ENCODE measurements around the gene SLC25A24. TPM values are rescaled to one million over a fixed set of nuclear protein-coding genes. Genes with fewer than 3 reads are reported as not detected.
"Not testable (repeated sequence)": the region's sequence is repeated elsewhere in the genome, so short reads cannot be mapped to it uniquely, and the experiment has no call there.

Gene SLC25A24
- total and polyA plus RNA-seq, 4 experiments from 2014 or later, result 17.3 to 23.1 (median 18.9) TPM

DNA sequence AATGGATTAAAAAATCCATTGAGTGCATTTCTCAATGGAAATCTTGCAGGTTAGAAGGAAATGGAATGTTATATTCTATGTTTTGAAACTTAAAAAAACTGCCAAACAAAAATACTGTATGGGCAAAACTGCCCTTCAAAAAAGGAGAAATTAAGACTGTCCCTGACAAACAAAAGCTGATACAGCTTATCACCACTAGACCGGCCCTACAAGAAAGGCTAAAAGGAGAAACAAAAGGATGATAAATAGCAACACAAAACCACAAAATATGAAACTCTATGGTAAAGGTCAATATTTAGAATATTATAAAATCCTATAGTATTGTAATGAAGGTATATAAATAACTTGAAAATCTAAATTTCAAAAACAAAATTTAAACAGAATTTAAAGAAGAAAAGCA lies 60.0 kb downstream of the SLC25A24 start:
- intact Hi-C loops (cut with micrococcal nuclease), result no loop called here
- Mint-ChIP-seq H3K9me3 (peaks cover 0 to 2% (median 0%) of the 10 kb centered on the region in 8 donors), H3K27me3 (no peaks in the 10 kb centered on the region), H3K36me3 (peaks cover 55 to 73% of the 10 kb centered on the region in 2 donors), H3K4me1 (peaks cover 0 to 1% (median 0%) of the 10 kb centered on the region in 4 donors), H3K4me3 (no peak overlapping the region), H3K27ac (no peak overlapping the region)
- DNase-seq, result no peak
- ChIA-PET POLR2A (ENCODE audit: partially characterized antibody) (no interaction called here), CTCF (ENCODE audit: partially characterized antibody) (interaction anchor here (1.2 kb wide), 1 partner anchor 15 kb away, joined by 3 read pairs; no protein-coding TSS in a partner anchor)
- H3K27me3 ChIP-seq (ENCODE audit: insufficient read depth, low read length), result no peaks in the 10 kb centered on the region
- H3K4me3 ChIP-seq (ENCODE audit: low read length in 2 of 2), result no peak overlapping the region
- no peak overlapping the region for H3K27ac ChIP-seq (ENCODE audit: low read depth, low read length)
- H3K9me3 ChIP-seq (ENCODE audit: control insufficient read depth in 1 of 2, low read length in 2 of 2), result no peaks in the 10 kb centered on the region
- H3K36me3 ChIP-seq (ENCODE audit: insufficient read depth, low read length), result peaks cover 11% of the 10 kb centered on the region
- H3K4me1 ChIP-seq (ENCODE audit: insufficient read depth, low read length), result no peaks in the 10 kb centered on the region

DNA sequence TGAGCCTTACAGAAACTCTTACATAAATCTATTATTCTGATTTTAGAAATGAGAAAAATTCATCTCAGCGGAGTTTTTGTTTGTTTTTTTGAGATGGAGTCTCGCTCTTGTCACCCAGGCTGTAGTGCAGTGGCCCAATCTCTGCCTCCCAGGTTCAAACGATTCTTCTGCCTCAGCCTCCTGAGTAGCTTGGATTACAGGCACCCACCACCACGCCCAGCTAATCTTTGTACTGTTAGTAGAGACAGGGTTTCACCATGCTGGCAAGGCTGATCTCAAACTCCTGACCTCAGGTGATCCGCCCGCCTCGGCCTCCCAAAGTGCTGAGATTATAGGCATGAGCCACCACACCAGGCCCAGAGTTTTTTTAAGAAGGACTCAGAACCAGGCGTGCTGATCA lies 60.6 kb downstream of the SLC25A24 start:
- CTCF ChIA-PET (ENCODE audit: partially characterized antibody); intact Hi-C loops (cut with micrococcal nuclease); H3K4me3 ChIP-seq (ENCODE audit: low read length in 2 of 2); H3K4me3 Mint-ChIP-seq; H3K27me3 ChIP-seq (ENCODE audit: insufficient read depth, low read length); H3K4me1 ChIP-seq (ENCODE audit: insufficient read depth, low read length); POLR2A ChIA-PET (ENCODE audit: partially characterized antibody); H3K27me3 Mint-ChIP-seq; H3K27ac Mint-ChIP-seq; DNase-seq; H3K9me3 Mint-ChIP-seq; H3K4me1 Mint-ChIP-seq; H3K9me3 ChIP-seq (ENCODE audit: control insufficient read depth in 1 of 2, low read length in 2 of 2); H3K27ac ChIP-seq (ENCODE audit: low read depth, low read length): not testable (repeated sequence)
- H3K36me3 Mint-ChIP-seq, result peaks cover 51 to 70% of the 10 kb centered on the region in 2 donors
- peaks cover 11% of the 10 kb centered on the region for H3K36me3 ChIP-seq (ENCODE audit: insufficient read depth, low read length)

DNA sequence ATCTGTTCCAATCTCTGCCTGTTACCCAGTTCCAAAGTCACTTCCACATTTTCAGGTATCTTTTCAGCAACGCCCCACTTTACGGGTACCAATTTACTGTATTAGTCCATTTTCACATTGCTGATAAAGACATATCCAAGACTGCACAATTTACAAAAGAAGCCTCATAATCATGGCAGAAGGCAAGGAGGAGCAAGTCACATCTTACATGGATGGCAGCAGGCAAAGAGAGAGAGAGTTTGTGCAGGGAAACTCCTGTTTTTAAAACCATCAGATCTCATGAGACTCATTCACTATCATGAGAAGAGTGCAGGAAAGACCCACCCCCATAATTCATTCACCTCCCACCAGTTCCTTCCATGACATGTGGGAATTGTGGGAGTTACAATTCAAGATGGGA lies 67.0 kb downstream of the SLC25A24 start:
- H3K4me1 ChIP-seq (ENCODE audit: insufficient read depth, low read length); H3K27me3 ChIP-seq (ENCODE audit: insufficient read depth, low read length); H3K9me3 ChIP-seq (ENCODE audit: control insufficient read depth in 1 of 2, low read length in 2 of 2); intact Hi-C loops (cut with micrococcal nuclease); POLR2A ChIA-PET (ENCODE audit: partially characterized antibody); H3K27ac ChIP-seq (ENCODE audit: low read depth, low read length); DNase-seq; H3K36me3 ChIP-seq (ENCODE audit: insufficient read depth, low read length); H3K27ac Mint-ChIP-seq; H3K9me3 Mint-ChIP-seq; H3K4me1 Mint-ChIP-seq; H3K4me3 Mint-ChIP-seq; H3K27me3 Mint-ChIP-seq; H3K4me3 ChIP-seq (ENCODE audit: low read length in 2 of 2): not testable (repeated sequence)
- H3K36me3 Mint-ChIP-seq, result peaks cover 25 to 55% of the 10 kb centered on the region in 2 donors
- CTCF ChIA-PET (ENCODE audit: partially characterized antibody), result interaction anchor here (1.0 kb wide), 1 partner anchor 351 kb away, joined by 3 read pairs; no protein-coding TSS in a partner anchor

DNA sequence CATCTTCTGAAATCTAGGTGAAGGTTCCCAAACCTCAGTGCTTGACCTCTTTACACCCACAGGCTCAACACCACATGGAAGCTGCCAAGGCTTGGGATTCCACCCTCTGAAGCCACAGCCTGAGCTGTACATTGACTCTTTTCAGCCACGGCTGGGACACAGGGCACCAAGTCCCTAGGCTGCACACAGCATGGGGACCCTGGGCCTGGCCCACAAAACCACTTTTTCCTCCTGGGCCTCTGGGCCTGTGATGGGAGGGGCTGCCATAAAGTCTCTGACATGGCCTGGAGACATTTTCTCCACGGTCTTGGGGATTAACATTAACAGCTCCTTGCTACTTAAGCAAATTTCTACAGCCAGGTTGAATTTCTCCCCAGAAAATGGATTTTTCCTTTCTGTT lies 67.8 kb downstream of the SLC25A24 start:
- intact Hi-C loops (cut with micrococcal nuclease); H3K9me3 ChIP-seq (ENCODE audit: control insufficient read depth in 1 of 2, low read length in 2 of 2); H3K4me1 Mint-ChIP-seq; H3K27me3 ChIP-seq (ENCODE audit: insufficient read depth, low read length); DNase-seq; H3K9me3 Mint-ChIP-seq; H3K4me1 ChIP-seq (ENCODE audit: insufficient read depth, low read length); CTCF ChIA-PET (ENCODE audit: partially characterized antibody); H3K27ac ChIP-seq (ENCODE audit: low read depth, low read length); H3K27me3 Mint-ChIP-seq; POLR2A ChIA-PET (ENCODE audit: partially characterized antibody); H3K4me3 Mint-ChIP-seq; H3K27ac Mint-ChIP-seq; H3K4me3 ChIP-seq (ENCODE audit: low read length in 2 of 2); H3K36me3 ChIP-seq (ENCODE audit: insufficient read depth, low read length): not testable (repeated sequence)
- peaks cover 20 to 47% of the 10 kb centered on the region in 2 donors for H3K36me3 Mint-ChIP-seq

DNA sequence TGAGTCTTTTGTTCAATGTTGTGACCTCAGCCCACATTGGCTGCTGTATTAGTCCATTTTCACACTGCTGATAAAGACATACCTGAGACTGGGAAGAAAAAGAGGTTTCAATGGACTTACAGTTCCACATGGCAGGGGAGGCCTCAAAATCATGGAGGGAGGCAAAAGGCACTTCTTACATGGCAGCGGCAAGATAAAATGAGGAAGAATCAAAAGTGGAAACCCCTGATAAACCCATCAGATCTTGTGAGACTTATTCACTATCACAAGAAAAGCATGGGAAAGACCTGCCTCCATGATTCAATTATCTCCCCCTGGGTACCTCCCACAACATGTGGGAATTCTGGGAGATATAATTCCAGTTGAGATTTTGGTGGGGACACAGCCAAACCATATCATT lies 68.9 kb downstream of the SLC25A24 start:
- POLR2A ChIA-PET (ENCODE audit: partially characterized antibody), result not testable (repeated sequence)

DNA sequence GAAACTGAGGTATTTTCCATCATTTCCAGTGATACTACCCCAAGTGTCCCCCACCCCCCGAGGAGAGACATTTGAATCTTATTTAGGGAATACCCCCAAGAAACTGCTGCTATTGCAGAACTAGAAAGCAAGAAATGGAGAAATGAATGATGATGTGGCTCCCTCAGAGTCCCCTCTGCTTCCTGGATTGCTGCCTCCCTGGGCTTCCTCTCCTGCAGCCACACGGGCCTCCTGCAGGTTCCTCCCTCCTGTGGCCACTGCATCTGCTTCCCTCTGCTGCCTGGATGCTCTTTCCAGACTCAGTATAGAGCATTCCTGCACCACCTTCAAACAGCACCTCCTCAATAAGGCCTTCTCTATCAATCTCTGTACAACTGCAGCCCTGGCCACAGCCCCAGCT lies 69.3 kb downstream of the SLC25A24 start:
- H3K4me3 Mint-ChIP-seq, result no peak overlapping the region
- peaks cover 0 to 4% (median 0%) of the 10 kb centered on the region in 8 donors for H3K9me3 Mint-ChIP-seq
- H3K36me3 Mint-ChIP-seq, result peaks cover 16 to 34% of the 10 kb centered on the region in 2 donors

More for the DNA sequence above, 68.9 kb downstream of the SLC25A24 start:
- H3K4me3 Mint-ChIP-seq; DNase-seq; CTCF ChIA-PET (ENCODE audit: partially characterized antibody); H3K27me3 Mint-ChIP-seq; H3K4me1 ChIP-seq (ENCODE audit: insufficient read depth, low read length); H3K27me3 ChIP-seq (ENCODE audit: insufficient read depth, low read length); intact Hi-C loops (cut with micrococcal nuclease); H3K9me3 Mint-ChIP-seq; H3K36me3 ChIP-seq (ENCODE audit: insufficient read depth, low read length); H3K9me3 ChIP-seq (ENCODE audit: control insufficient read depth in 1 of 2, low read length in 2 of 2); H3K4me1 Mint-ChIP-seq; H3K27ac ChIP-seq (ENCODE audit: low read depth, low read length); H3K4me3 ChIP-seq (ENCODE audit: low read length in 2 of 2): not testable (repeated sequence)
- Mint-ChIP-seq H3K36me3 (peaks cover 16 to 37% of the 10 kb centered on the region in 2 donors), H3K27ac (peak overlapping the region in 3 of 7 donors; percentile 3 to 24 (median 7))

DNA sequence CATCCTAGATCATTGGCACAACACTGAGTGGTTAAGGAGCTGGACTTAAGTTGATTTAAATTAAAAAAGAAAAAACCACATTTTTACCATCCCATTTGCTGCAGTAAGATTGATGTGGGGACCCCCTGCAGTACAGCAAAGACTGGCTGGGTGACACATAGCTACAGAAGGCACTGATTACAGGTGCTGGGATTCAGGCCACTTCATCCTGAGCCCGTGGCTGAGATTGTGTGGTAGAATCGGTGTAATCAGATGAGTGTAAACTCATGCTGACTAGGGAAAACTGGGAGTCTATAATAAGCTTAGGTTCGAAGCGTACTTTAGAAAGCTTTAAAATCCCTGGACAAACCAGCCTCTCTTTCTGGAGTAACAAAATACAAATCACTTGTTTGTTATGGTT lies 70.1 kb downstream of the SLC25A24 start:
- Mint-ChIP-seq H3K36me3 (peaks cover 12 to 27% of the 10 kb centered on the region in 2 donors), H3K4me3 (no peak overlapping the region), H3K27me3 (no peaks in the 10 kb centered on the region), H3K9me3 (peaks cover 0 to 4% (median 0%) of the 10 kb centered on the region in 8 donors), H3K27ac (no peak overlapping the region), H3K4me1 (peaks cover 0 to 8% (median 5%) of the 10 kb centered on the region in 4 donors)
- Histone ChIP-seq H3K36me3 (ENCODE audit: insufficient read depth, low read length) (no peaks in the 10 kb centered on the region), H3K4me1 (ENCODE audit: insufficient read depth, low read length) (no peaks in the 10 kb centered on the region), H3K27ac (ENCODE audit: low read depth, low read length) (no peak overlapping the region), H3K9me3 (ENCODE audit: control insufficient read depth in 1 of 2, low read length in 2 of 2) (no peaks in the 10 kb centered on the region), H3K4me3 (ENCODE audit: low read length in 2 of 2) (no peak overlapping the region), H3K27me3 (ENCODE audit: insufficient read depth, low read length) (no peaks in the 10 kb centered on the region)
- CTCF ChIA-PET (ENCODE audit: partially characterized antibody), result interaction anchor here (1.0 to 14.0 kb wide), 2 partner anchors 10 to 348 kb away, joined by 4 to 614 read pairs; no protein-coding TSS in a partner anchor
- intact Hi-C loops (cut with micrococcal nuclease), result no loop called here
- no peak for DNase-seq
- POLR2A ChIA-PET (ENCODE audit: partially characterized antibody), result interaction anchor here (0.6 kb wide), 1 partner anchor 12 kb away, joined by 3 read pairs; no protein-coding TSS in a partner anchor

More for the DNA sequence above, 69.3 kb downstream of the SLC25A24 start:
- no peak overlapping the region for H3K27ac ChIP-seq (ENCODE audit: low read depth, low read length)
- Mint-ChIP-seq H3K27ac (peak overlapping the region in 5 of 7 donors; percentile 3 to 88 (median 12)), H3K4me1 (peaks cover 0 to 3% (median under 1%) of the 10 kb centered on the region in 4 donors), H3K27me3 (no peaks in the 10 kb centered on the region)
- no peaks in the 10 kb centered on the region for H3K27me3 ChIP-seq (ENCODE audit: insufficient read depth, low read length)
- H3K4me1 ChIP-seq (ENCODE audit: insufficient read depth, low read length), result no peaks in the 10 kb centered on the region
- ChIA-PET CTCF (ENCODE audit: partially characterized antibody) (interaction anchor here (14.0 kb wide), 1 partner anchor 349 kb away, joined by 614 read pairs; no protein-coding TSS in a partner anchor), POLR2A (ENCODE audit: partially characterized antibody) (interaction anchor here (0.6 kb wide), 1 partner anchor 13 kb away, joined by 3 read pairs; no protein-coding TSS in a partner anchor)
- intact Hi-C loops (cut with micrococcal nuclease), result no loop called here
- H3K36me3 ChIP-seq (ENCODE audit: insufficient read depth, low read length), result no peaks in the 10 kb centered on the region
- no peak for DNase-seq
- no peaks in the 10 kb centered on the region for H3K9me3 ChIP-seq (ENCODE audit: control insufficient read depth in 1 of 2, low read length in 2 of 2)
- H3K4me3 ChIP-seq (ENCODE audit: low read length in 2 of 2), result no peak overlapping the region

Measured in CD4-positive, alpha-beta memory T cell (primary cell).